Testis (tissue), 3 donors: Measurements from ENCODE around the gene TTLL12. TPM values are rescaled to one million over a fixed set of nuclear protein-coding genes. Genes with fewer than 3 reads are reported as not detected.

Experiments
- DNase-seq: peaks from one replicate; pipeline ENCODE4 v3.0.0-alpha.2; 2019
- H3K27ac ChIP-seq, 2 donors: fragments of 200-600 bp; sonication (generic); one replicate each; pipeline ENCODE4 v1.5.1; 2019
- H3K27me3 ChIP-seq: fragments of 200-600 bp; sonication (generic); one replicate; pipeline ENCODE4 v1.5.1; 2019
- H3K36me3 ChIP-seq: fragments of 200-600 bp; sonication (generic); one replicate; pipeline ENCODE4 v1.5.1; 2017; ENCODE audit warnings: low read depth; ENCODE audit errors: missing control alignments
- H3K4me1 ChIP-seq: fragments of 200-600 bp; sonication (generic); one replicate; pipeline ENCODE4 v1.5.1; 2019
- H3K4me3 ChIP-seq, 2 donors: fragments of 200-600 bp; sonication (generic); one replicate each; pipeline ENCODE4 v1.5.1; 2017 to 2019
- H3K9me3 ChIP-seq: fragments of 200-600 bp; sonication (generic); one replicate; pipeline ENCODE4 v1.5.1; 2017
- CTCF ChIP-seq, 3 experiments: fragments of 450-650 bp in 2 of 3; fragments of 200-600 bp in 1 of 3; sonication (generic) in 1 of 3; IDR thresholded peaks; one replicate each; pipeline ENCODE4 v1.5.1; 2016 to 2019; ENCODE audit warnings: antibody characterized with exemption in 3 of 3, mild to moderate bottlenecking in 2 of 3, moderate library complexity in 1 of 3
- POLR2A ChIP-seq: fragments of 450-650 bp; IDR thresholded peaks from one replicate; pipeline ENCODE4 v1.6.1; 2017; ENCODE audit warnings: antibody characterized with exemption, mild to moderate bottlenecking, moderate library complexity
- WGBS, 2 donors: methylation state at CpG; one replicate each; pipeline ENCODE4 v1.1.5; 2018; 5-methylcytosine and 5-hydroxymethylcytosine counted together
- intact Hi-C: fragments of 100-400 bp; cut with DNase I; formaldehyde crosslinking; loops from one replicate; pipeline ENCODE4 v1.15.1; 2023; ENCODE audit warnings: low total_unique reads
- polyA plus RNA-seq: library from polyadenylated mRNA; stranded (reverse); fragments of 350-450 nt; fragmentation: Illumina TruSeq; extraction: RNeasy Lipid Tissue Mini Kit (QIAGEN cat#74804); gene quantifications from one replicate; pipeline ENCODE4 v1.2.3, GENCODE V29; 2014; ENCODE audit warnings: low read depth, low replicate concordance; ENCODE audit not compliant: insufficient read depth
- total RNA-seq, 2 donors: library from RNA; depleted of rRNA; stranded (reverse); fragments of >200 nt; gene quantifications; one replicate each; pipeline ENCODE4 v1.2.3, GENCODE V29; 2016

TTLL12 gene
- total and polyA plus RNA-seq, 3 donors from 2014 or later = 62.0 to 175 (median 111) TPM

- no peak overlapping the region for H3K27ac ChIP-seq
- WGBS, 2 donors = 83 to 92% methylated on average over 7 to 8 of the region's 8 CpGs
- TF ChIP-seq POLR2A = no peak
- TF ChIP-seq CTCF (IDR thresholded peaks at IDR 0.05) = peak in 2 of 3 experiments; percentile 32 to 42
- intact Hi-C loops = no loop called here
- H3K36me3 ChIP-seq = no peaks in the 10 kb centered on the region
- peaks cover 18% of the 10 kb centered on the region for H3K4me1 ChIP-seq
- H3K27me3 ChIP-seq = no peaks in the 10 kb centered on the region
- no peaks in the 10 kb centered on the region for H3K9me3 ChIP-seq
- no peak overlapping the region for H3K4me3 ChIP-seq
- peak; percentile 77 for DNase-seq
Observed at GRCh38 chr22:43228330-43228729, 41.4 kb upstream of the TTLL12 start.

DNA sequence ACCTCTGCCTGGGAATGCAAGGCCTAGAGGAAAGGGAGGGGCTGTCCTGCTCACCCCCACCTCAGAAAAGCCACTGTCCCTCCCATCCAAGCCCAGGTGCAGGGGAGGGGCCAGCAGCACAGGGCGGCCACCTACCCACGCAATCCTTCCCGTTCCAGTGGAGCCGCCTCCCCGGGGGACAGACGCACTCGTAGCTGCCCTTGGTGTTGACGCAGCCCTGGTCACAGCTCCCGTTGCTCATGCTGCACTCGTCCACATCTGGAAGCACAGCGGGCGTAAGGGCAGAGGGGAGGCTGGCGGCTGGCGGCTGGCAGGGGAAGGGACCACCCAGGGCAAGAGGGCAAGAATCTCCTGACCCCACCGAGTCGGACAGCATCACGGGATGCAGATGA lies 40.3 kb upstream of the TTLL12 start:
- H3K27me3 ChIP-seq = no peaks in the 10 kb centered on the region
- TF ChIP-seq CTCF (IDR thresholded peaks at IDR 0.05) (no peak), POLR2A (no peak)
- intact Hi-C loops = no loop called here
- no peak overlapping the region for H3K27ac ChIP-seq
- no peaks in the 10 kb centered on the region for H3K36me3 ChIP-seq
- 55 to 73% methylated on average over 4 to 16 of the region's 17 CpGs for WGBS, 2 donors
- no peak overlapping the region for H3K4me3 ChIP-seq
- no peak for DNase-seq
- peaks cover 28% of the 10 kb centered on the region for H3K4me1 ChIP-seq
- H3K9me3 ChIP-seq = no peaks in the 10 kb centered on the region

DNA sequence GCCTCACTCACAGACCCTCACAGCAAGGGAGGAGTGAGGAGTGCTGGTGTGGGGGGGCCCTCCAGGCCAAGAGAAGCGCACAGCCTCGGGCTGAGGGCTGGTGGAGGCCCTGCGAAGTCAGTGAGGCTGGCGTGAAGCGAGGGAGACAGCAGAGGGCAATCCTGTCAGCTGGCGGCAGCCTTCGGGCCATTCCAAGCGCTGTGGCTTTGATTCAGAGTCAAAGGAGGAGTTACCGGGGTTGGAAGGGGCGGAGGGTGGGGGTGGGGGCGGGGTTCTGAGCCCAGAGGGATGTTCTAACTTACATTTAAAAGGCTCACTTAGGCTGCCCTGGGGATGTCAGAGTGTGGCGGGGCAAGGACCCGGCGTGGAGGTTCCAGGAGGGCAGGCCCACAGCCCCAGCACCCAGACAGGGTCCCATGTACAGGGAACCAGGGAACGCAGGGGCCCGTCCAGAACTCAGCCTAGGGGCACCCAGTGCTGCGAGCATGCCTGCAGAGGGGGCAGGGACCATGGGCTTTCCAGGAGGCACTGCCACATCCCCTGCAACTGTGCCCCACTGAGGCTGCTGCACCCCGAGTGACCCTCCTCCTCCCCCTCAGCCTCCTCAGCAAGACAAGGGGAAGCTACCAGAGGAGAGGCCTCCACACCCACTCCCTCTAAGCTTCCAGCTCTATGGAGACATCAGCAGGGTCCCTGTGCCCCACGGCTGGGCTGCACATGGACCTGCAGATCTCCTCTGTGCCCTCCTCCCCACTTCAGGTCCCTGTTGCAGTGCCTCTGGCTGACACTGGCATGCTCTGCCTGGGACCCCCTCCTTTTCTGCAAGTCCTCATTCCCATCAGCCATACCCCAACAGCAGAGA lies 39.7 kb upstream of the TTLL12 start:
- Histone ChIP-seq H3K4me1 (peaks cover 34% of the 10 kb centered on the region), H3K27me3 (no peaks in the 10 kb centered on the region), H3K9me3 (no peaks in the 10 kb centered on the region), H3K4me3 (no peak overlapping the region), H3K27ac (peak overlapping the region in 1 of 2 donors; percentile 53), H3K36me3 (no peaks in the 10 kb centered on the region)
- peak; percentile 48 for DNase-seq
- WGBS, 2 donors = 57 to 61% methylated on average over 3 to 18 of the region's 19 CpGs
- TF ChIP-seq POLR2A (no peak), CTCF (IDR thresholded peaks at IDR 0.05) (no peak)
- intact Hi-C loops = no loop called here

- H3K4me1 ChIP-seq = peaks cover 39% of the 10 kb centered on the region
- no peaks in the 10 kb centered on the region for H3K9me3 ChIP-seq
- no peaks in the 10 kb centered on the region for H3K36me3 ChIP-seq
- intact Hi-C loops = no loop called here
- H3K27me3 ChIP-seq = no peaks in the 10 kb centered on the region
- no peak for TF ChIP-seq POLR2A
- no peak for TF ChIP-seq CTCF (IDR thresholded peaks at IDR 0.05)
- DNase-seq = no peak
- peak overlapping the region in 1 of 2 donors; percentile 53 for H3K27ac ChIP-seq
- no peak overlapping the region for H3K4me3 ChIP-seq
- WGBS, 2 donors = 89 to 90% methylated on average over 8 of the region's 8 CpGs
Observed at GRCh38 chr22:43225609-43226008, 38.7 kb upstream of the TTLL12 start.
